GM06990 (cell line): ENCODE measurements around the gene SCNN1B.

Experiments used
- DNase-seq: peaks from one replicate; pipeline ENCODE4 v3.0.0-alpha.2; 2011; ENCODE audit not compliant: insufficient read length; ENCODE audit errors: extremely low read depth
- H3K27me3 ChIP-seq: replicated peaks from 2 replicates; pipeline ENCODE4 v1.6.0; 2011; ENCODE audit warnings: low read length; ENCODE audit not compliant: control insufficient read depth, insufficient read depth
- H3K36me3 ChIP-seq: 2 replicates; pipeline ENCODE4 v1.5.1; 2011; ENCODE audit warnings: low read length; ENCODE audit not compliant: control insufficient read depth, insufficient read depth
- H3K4me3 ChIP-seq: replicated peaks from 2 replicates; pipeline ENCODE4 v1.5.1; 2011; ENCODE audit warnings: low read depth, mild to moderate bottlenecking, control low read depth, low read length
- TF ChIP-seq, protein P1 (sequence below): IDR thresholded peaks from 2 replicates; pipeline ENCODE4 v1.5.1; 2011; ENCODE audit warnings: low read length, control low read depth, mild to moderate bottlenecking, inconsistent platforms; ENCODE audit not compliant: insufficient read depth, poor library complexity, severe bottlenecking

The SCNN1B gene

GRCh38 chr16:23301251-23302044 is 654 bp upstream of the SCNN1B start:
- TF ChIP-seq, protein P1, sequence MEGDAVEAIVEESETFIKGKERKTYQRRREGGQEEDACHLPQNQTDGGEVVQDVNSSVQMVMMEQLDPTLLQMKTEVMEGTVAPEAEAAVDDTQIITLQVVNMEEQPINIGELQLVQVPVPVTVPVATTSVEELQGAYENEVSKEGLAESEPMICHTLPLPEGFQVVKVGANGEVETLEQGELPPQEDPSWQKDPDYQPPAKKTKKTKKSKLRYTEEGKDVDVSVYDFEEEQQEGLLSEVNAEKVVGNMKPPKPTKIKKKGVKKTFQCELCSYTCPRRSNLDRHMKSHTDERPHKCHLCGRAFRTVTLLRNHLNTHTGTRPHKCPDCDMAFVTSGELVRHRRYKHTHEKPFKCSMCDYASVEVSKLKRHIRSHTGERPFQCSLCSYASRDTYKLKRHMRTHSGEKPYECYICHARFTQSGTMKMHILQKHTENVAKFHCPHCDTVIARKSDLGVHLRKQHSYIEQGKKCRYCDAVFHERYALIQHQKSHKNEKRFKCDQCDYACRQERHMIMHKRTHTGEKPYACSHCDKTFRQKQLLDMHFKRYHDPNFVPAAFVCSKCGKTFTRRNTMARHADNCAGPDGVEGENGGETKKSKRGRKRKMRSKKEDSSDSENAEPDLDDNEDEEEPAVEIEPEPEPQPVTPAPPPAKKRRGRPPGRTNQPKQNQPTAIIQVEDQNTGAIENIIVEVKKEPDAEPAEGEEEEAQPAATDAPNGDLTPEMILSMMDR: no peak

GRCh38 chr16:23303685-23304084 is 1.6 kb downstream of the SCNN1B start:
- no peaks in the 10 kb centered on the region for H3K36me3 ChIP-seq
- no peak for DNase-seq
- TF ChIP-seq, protein P1: no peak
- peaks cover 2% of the 10 kb centered on the region for H3K27me3 ChIP-seq
- H3K4me3 ChIP-seq: no peak overlapping the region

More at GRCh38 chr16:23301251-23302044, 654 bp upstream of the SCNN1B start:
- Histone ChIP-seq H3K4me3 (peak overlapping the region; percentile 53), H3K27me3 (peaks cover 2% of the 10 kb centered on the region), H3K36me3 (no peaks in the 10 kb centered on the region)
- no peak for DNase-seq

DNA sequence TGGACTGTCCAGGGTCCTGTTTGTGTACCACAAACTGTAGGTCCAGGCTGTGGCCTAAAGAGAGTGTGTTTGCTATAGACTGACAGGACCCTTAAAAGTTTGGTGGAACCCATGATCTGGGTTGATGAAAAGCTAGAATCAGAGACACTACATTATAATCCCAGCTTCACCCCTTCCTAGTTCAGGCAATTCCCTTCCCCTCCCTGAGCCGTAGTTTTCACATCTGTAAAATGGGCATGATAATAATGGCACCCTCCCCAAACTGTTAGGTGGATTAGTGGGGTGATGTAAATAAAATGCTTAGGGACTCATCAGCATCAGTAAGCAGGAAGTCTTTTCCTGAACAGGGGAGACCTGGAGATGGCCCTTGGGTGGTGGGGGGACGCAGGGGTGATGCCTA is 2.5 kb downstream of the SCNN1B start:
- TF ChIP-seq, protein P1: no peak
- H3K4me3 ChIP-seq: no peak overlapping the region
- peaks cover 2% of the 10 kb centered on the region for H3K27me3 ChIP-seq
- DNase-seq: no peak
- H3K36me3 ChIP-seq: no peaks in the 10 kb centered on the region

- Histone ChIP-seq H3K36me3 (no peaks in the 10 kb centered on the region), H3K27me3 (peaks cover 2% of the 10 kb centered on the region), H3K4me3 (no peak overlapping the region)
- no peak for DNase-seq
- TF ChIP-seq, protein P1: no peak
Measured at GRCh38 chr16:23306199-23307100, 4.3 kb downstream of the SCNN1B start.

GRCh38 chr16:23310217-23310616 is 8.1 kb downstream of the SCNN1B start:
- Histone ChIP-seq H3K4me3 (no peak overlapping the region), H3K36me3 (no peaks in the 10 kb centered on the region), H3K27me3 (no peaks in the 10 kb centered on the region)
- TF ChIP-seq, protein P1: no peak
- DNase-seq: no peak
